Brain microvascular endothelial cell (primary cell): ENCODE measurements around the gene KRT81.
"Not testable (repeated sequence)": the region's sequence is repeated elsewhere in the genome, so short reads cannot be mapped to it uniquely, and the experiment has no call there.

ENCODE experiments used
- DNase-seq: peaks from one replicate; pipeline ENCODE4 v3.0.0-alpha.2; 2020
- H3K27ac ChIP-seq: fragments of 250-450 bp; sonication (Bioruptor Pico); 2 replicates; pipeline ENCODE4 v1.5.1; 2020; ENCODE audit warnings: mild to moderate bottlenecking, moderate library complexity
- H3K27me3 ChIP-seq: fragments of 250-450 bp; sonication (Bioruptor Pico); replicated peaks from 2 replicates; pipeline ENCODE4 v1.5.1; 2020; ENCODE audit warnings: mild to moderate bottlenecking
- H3K36me3 ChIP-seq: fragments of 250-450 bp; sonication (Bioruptor Pico); replicated peaks from 2 replicates; pipeline ENCODE4 v1.5.1; 2020; ENCODE audit warnings: mild to moderate bottlenecking
- H3K4me3 ChIP-seq: 2 replicates; pipeline ENCODE4 v1.5.1; 2011; ENCODE audit warnings: low read depth, mild to moderate bottlenecking, control low read depth, low read length, moderate library complexity
- in situ Hi-C: cut with HindIII; loops from 2 replicates; pipeline ENCODE4 v1.10.0; 2017; ENCODE audit warnings: low sequenced_read_pairs, low pct_ligation_motif_present
- TF ChIP-seq, protein P1 (sequence below): IDR thresholded peaks from 2 replicates; pipeline ENCODE4 v1.5.1; 2011; ENCODE audit warnings: low read depth, mild to moderate bottlenecking, moderate library complexity, low read length, control low read depth, inconsistent platforms; ENCODE audit errors: missing control alignments

The KRT81 gene

DNA sequence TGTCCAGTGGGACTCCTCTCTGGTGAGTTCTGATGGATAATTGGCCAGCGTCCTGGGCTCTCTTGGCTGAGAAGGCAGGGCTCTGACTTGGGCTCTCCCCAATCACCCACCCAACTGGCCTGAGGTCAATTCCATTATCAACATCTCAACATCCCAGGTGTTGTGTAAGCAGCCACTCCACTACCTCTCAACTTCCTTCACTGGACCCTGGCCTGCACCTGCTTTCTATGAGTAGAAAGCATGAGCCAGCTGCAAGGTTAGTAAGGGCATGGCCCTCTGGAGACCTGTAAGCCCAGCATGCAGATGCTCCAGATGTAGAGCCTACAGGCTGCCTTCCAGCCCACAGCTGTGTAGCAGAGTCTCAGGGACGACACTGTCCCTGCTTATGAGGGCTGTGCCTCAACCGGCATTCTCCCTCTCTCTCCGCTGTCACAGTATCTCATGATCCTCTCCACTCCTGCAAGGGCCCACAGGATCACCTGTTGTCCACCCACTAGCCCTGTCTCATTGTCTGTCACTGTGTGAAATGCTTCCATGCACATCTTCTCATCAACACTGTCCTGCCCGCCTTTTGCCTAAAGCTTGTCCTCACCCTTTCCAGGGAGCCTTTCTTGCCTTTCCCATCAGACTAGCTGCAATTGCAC is 5.4 kb upstream of the KRT81 start:
- Histone ChIP-seq H3K27ac (no peak overlapping the region), H3K4me3 (no peak overlapping the region), H3K36me3 (no peaks in the 10 kb centered on the region), H3K27me3 (peaks cover 22% of the 10 kb centered on the region)
- in situ Hi-C loops, result no loop called here
- DNase-seq, result no peak
- TF ChIP-seq, protein P1, sequence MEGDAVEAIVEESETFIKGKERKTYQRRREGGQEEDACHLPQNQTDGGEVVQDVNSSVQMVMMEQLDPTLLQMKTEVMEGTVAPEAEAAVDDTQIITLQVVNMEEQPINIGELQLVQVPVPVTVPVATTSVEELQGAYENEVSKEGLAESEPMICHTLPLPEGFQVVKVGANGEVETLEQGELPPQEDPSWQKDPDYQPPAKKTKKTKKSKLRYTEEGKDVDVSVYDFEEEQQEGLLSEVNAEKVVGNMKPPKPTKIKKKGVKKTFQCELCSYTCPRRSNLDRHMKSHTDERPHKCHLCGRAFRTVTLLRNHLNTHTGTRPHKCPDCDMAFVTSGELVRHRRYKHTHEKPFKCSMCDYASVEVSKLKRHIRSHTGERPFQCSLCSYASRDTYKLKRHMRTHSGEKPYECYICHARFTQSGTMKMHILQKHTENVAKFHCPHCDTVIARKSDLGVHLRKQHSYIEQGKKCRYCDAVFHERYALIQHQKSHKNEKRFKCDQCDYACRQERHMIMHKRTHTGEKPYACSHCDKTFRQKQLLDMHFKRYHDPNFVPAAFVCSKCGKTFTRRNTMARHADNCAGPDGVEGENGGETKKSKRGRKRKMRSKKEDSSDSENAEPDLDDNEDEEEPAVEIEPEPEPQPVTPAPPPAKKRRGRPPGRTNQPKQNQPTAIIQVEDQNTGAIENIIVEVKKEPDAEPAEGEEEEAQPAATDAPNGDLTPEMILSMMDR, result no peak

- in situ Hi-C loops, result no loop called here
- TF ChIP-seq, protein P1, result no peak
- DNase-seq, result no peak
- Histone ChIP-seq H3K36me3 (no peaks in the 10 kb centered on the region), H3K27me3 (peaks cover 27% of the 10 kb centered on the region), H3K4me3 (no peak overlapping the region), H3K27ac (no peak overlapping the region)
Observed at GRCh38 chr12:52295663-52296062, 4.3 kb upstream of the KRT81 start.

DNA sequence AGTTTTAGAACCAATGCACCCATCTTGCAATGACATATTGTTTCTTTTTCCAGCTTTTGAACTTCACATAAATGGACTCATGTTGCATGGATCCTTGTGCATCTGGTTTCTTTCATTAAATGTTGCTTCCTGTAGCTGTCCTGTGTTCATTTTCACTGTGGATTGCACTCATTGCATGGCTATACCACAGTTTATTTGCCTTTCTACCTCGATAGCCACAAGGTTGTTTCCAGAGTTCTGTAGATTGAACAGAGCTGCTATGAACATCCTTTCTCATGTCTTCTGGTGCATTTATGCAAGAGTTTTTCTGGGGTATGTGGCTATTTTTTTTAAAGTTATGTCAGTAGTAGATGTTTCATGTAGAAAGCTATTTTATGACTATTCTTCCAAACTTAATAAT is 3.5 kb upstream of the KRT81 start:
- Histone ChIP-seq H3K36me3 (no peaks in the 10 kb centered on the region), H3K4me3 (no peak overlapping the region), H3K27ac (no peak overlapping the region), H3K27me3 (peaks cover 27% of the 10 kb centered on the region)
- TF ChIP-seq, protein P1, result no peak
- DNase-seq, result no peak
- in situ Hi-C loops, result no loop called here

DNA sequence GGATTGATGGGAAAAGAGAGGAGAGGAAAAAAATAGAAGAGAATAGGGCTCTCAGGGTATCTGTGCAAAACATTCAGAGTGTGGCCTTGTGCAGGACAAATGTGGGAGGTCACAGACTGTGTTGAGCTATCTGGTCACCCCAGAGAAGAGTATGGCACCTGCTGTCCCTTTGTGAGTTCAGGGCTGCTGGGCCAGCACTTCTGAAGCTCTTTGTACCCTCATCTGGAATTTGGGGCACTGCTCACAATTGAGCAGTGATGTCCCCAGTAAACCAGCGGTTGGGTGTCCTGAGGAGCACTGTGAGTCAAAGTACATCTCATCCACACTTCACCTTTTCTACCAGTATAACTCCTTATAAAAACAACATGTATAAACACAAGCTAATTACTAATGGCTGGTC is 2.6 kb upstream of the KRT81 start:
- DNase-seq, result no peak
- Histone ChIP-seq H3K27ac (no peak overlapping the region), H3K4me3 (no peak overlapping the region), H3K27me3 (peaks cover 27% of the 10 kb centered on the region), H3K36me3 (no peaks in the 10 kb centered on the region)
- in situ Hi-C loops, result no loop called here
- TF ChIP-seq, protein P1, result no peak

DNA sequence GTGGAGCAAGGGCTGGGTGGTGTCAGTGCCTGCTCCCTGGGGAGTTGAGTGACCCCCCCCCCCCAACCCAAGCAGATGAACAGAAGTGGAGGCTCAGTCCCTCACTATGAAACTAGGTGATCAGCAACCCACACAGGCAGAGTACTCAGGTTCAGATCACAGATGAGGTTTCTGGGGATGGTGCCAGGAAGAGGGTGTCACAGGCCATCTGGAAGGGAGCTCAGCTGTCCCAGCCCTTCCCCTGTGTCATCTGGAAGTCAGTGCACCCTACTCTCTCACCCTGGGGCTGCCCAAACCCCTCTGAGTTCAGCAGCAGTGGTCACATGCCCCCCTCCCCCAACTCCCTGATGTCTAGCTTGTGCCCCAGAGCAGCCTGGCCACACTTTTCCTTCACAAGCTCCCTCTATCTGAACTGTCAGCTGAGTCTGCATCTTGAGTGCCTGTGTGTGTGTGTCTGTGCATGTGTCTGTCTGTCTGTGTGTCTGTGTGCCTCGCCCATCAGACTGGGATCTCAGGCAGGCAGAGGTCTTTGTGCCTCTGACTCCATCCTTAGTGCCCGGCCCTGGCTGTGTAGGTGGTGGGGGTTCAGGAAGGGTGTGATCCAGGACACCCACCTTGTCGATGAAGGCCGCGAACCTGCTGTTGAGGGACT is 725 bp downstream of the KRT81 start:
- in situ Hi-C loops, H3K27ac ChIP-seq, H3K4me3 ChIP-seq, H3K36me3 ChIP-seq, DNase-seq: not testable (repeated sequence)
- H3K27me3 ChIP-seq, result peaks cover 18% of the 10 kb centered on the region

- H3K27ac ChIP-seq, DNase-seq, H3K36me3 ChIP-seq, in situ Hi-C loops, H3K4me3 ChIP-seq: not testable (repeated sequence)
- peaks cover 13% of the 10 kb centered on the region for H3K27me3 ChIP-seq
Observed at GRCh38 chr12:52287816-52288805, 3.2 kb downstream of the KRT81 start.
